GM18526 (cell line): ENCODE results near the gene SLC12A8.

Experiments
- POLR2A ChIP-seq: IDR thresholded peaks from 3 replicates; pipeline ENCODE4 v1.6.1; 2011; ENCODE audit not compliant: insufficient read length; ENCODE audit errors: extremely low read depth

SLC12A8 gene

DNA sequence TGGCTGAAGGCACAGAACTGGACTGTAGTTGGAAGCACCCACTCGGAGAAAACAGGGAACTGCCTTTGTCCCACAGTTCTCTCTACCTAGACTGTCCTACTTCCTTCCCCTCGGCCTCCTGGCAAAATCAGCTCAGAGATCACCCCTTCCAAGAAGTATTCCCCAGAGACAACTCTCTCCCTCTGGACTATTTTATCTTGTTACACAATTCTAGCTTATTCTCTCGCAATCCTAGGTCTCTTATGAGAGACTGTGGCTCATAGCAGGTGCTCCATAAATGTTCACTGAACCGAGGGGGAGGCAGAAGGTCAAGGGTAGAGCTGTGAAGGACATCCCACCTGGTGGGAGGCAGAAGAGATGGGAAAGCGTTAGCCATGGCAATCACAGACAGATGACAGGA lies 167.4 kb downstream of the SLC12A8 start:
- TF ChIP-seq POLR2A = no peak

DNA sequence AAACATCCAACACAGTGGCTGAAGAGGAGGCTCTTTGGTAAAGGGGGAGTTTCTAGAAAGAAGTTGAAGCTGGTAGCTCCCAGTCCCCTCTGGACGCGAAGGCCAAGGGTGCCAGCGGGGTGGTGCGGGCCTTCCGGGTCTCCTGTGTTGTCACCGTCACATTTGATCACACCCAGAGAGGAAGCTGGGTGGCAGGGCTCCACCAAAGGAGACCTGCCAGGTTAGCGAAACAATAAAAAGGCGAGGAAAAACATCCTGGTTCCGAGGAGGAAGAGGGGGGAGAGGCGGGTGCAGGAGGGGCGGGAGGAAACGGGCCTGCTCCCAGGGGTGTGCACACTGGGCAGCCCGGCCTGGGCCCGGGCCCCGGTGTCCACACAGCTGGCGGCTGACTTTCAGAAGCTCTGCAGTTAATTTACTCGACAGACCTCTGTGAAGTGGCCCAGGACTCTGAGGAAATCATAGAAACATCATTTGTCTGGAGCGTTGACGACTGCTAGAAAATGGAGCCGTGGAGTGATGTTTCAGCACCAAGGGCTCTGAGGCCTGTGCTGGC lies 168.9 kb downstream of the SLC12A8 start:
- no peak for TF ChIP-seq POLR2A

DNA sequence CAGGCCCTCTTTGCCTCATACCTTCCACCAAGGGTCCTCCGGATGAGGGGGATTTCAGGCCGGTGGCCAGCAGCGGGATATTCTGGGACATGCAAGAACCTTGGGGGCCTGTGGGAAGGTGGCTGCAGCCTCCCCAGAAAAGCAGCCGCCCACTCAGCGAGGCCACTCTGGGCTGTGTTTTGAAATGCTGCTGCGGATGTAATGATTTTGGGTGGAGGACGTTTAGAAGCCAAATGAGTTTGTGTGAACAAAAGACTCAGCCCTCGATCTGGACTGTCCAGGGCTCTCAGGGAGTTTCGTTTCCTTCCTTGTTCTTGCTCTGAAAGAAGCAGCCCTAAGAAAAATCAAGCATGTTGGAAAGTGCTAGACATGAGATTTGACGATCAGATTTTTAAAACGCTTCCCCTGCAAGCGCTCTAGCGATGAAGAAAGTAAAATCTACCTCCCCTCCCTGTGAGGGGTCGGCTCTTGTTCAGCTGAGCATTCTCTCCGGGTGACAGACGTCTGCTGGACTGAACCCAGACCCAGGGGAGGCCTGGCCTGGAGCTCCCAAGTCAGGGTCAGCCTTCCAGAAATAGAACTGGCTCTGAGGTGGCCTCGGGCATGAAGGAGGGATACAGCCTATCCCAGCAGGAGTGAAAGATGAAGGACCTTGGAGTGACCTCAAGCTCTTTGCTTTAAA lies 169.7 kb downstream of the SLC12A8 start:
- TF ChIP-seq POLR2A = no peak

DNA sequence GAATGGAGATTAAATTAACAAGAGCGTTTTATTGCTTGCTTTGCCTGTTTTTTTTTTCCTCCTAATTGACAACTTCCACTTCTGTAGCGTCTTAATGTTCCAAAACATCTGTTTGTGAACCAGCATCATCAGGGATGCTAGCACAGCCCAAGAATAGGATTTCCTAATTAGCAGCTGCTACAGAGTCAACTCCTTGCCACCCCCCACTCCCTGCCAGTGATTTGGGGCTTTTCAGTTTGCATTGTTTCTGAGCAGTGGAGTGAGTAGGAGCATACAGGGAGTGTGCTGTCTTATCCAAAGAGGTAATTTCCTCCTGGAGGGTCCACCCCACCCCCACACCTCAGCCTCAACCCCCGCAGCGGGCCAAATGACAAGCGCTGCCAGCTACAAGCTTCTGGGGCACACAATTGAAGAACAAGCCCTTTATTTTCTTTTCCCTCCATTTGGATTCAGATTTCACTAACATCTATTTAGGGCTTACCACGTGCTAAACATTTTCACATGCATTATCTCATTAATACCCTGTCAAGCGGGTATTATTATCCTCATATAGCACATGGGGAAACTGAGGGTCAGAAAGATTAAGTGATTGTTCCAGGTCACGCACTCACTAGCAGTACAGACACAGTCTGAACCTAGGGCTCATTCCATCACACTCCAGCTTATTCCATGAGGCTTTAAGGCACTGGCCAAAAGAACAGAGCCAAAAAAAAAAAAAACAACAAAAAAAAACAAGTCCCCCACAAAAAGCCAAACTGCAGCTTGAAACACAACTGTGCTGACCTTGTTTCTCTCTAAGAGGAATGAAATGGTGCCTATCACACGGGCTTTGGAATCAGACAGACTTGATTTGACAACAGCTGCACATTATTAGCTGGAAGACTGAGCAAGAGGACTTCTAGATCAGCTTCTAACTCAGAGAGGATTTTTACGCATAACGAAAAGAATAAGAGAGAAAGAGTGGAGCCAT lies 173.1 kb downstream of the SLC12A8 start:
- TF ChIP-seq POLR2A = no peak

DNA sequence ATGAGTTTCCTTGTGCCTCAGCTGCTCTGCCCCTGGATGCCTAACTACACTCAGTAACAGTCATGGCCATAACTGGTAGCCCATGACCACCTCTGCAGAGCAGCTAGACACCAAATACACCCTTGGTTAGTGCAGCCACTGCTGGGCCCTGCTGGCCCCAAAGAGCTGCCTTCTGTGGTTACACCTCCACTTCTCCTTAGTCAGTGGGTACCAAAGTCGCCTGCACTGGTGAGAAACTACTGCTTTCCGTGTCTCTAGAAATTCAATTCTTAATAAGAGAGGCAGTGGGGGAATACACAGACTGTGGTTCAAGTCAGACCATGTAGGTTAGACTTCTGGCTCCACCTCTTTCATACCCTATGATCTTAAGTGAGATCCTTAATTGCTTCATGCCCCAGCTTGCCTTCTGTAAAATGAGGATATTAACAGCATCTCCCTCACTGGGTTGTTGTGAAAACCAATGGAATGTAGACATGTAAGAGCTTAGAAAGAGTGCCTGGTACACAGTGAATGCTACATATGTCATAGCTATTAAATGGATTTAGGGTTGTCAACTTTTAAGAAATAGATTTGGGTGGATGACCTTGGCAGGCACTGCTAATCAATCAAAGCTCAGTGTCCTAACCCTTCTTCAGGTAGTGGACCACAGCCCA lies 174.9 kb downstream of the SLC12A8 start:
- TF ChIP-seq POLR2A = no peak

DNA sequence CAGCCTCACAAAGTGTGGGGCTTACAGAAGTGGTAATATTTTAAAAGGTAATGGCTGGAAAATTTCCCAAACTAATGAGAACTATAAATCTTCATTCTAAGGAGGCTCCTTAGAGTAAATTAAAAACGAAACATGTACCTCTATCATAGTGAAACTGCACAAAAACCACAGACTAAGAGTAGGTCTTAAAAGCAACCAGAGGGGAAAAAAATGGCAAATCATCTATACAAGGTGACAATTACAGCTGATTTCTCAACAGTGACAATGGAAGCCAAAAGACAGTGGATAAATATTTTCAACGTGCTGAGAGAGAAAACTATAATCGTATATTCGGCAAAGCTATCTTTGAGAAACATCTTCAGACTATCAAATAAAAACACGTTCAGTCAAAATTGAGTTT lies 177.3 kb downstream of the SLC12A8 start:
- TF ChIP-seq POLR2A = no peak

DNA sequence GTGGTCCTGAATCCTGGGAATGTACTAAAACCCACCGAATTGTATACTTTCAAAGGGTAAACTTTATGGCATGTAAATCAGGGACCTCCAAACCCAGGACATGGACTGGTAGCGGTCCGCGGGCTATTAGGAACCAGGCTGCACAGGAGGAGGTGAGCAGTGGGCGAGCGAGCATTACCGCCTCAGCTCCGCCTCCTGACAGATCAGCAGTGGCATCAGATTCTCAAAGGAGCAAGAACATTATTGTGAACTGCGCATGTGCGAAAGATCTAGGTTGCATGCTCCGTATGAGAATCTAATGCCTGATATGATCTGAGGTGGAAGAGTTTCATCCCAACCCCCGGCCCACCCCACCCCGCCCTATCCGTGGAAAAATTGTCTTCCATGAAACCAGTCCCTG lies 178.9 kb downstream of the SLC12A8 start:
- no peak for TF ChIP-seq POLR2A

DNA sequence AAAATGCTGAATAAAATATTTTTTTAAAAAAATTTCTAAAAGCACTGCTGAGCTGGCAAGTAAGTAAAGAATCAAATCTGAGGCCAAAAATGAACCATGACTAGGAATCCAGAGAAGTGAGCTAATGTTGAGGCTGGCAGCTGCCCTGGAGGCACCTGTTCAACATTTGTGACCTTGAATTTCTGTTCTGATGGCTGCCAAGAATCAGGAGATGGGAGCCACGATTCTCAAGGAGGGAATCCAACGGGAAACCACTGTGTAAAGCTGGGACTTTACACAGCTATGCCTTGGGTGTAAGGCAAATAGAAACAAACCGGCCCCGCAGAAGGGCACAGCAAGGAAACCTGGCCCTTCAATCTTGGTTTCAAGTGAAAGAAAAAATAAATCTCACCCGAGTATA lies 179.4 kb downstream of the SLC12A8 start:
- TF ChIP-seq POLR2A = no peak

DNA sequence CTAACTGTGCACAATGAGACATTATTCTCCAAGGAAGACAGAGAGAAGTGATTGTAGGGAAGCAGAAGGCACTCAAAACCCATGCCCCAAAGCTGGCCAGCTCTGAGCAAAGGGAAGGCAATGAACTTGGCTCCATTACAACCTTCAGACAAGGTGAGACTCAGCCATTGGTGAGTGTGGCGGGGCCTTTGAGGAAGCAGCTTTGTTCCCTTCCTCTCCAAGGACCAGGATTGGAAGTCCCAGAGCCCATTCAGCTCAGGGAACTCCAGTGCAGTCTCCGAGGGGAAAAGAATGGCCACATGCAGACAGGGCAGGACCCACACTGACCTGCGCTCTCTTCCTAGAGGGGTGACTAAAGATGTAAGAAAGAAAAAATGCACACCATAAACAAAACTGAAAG lies 179.9 kb downstream of the SLC12A8 start:
- TF ChIP-seq POLR2A = no peak
